GM23338 (cell line): ENCODE data around the gene TSBP1. TPM values are rescaled to one million over a fixed set of nuclear protein-coding genes. Genes with fewer than 3 reads are reported as not detected.

Experiments
- ATAC-seq: fragments of 200-7000 bp; cut with Tn5 transposase; 3 replicates; pipeline ENCODE4 v1.9.1; 2020
- DNase-seq: peaks from one replicate; pipeline ENCODE4 v3.0.0-alpha.2; 2015; ENCODE audit warnings: low spot score
- H2AFZ ChIP-seq: fragments of 200-600 bp; sonication (generic); 2 replicates; pipeline ENCODE4 v1.8.0; 2016; ENCODE audit warnings: antibody characterized with exemption, mild to moderate bottlenecking, moderate library complexity
- H3F3A ChIP-seq: fragments of 200-600 bp; sonication (generic); replicated peaks from 2 replicates; pipeline ENCODE4 v1.8.0; 2017; ENCODE audit warnings: antibody characterized with exemption, mixed run types, low read depth
- H3K27ac ChIP-seq: fragments of 200-600 bp; sonication (generic); 2 replicates; pipeline ENCODE4 v1.6.1; 2016; ENCODE audit warnings: low read depth
- H3K27me3 ChIP-seq: fragments of 200-600 bp; sonication (generic); 2 replicates; pipeline ENCODE4 v1.8.0; 2016; ENCODE audit warnings: mild to moderate bottlenecking, mixed run types, moderate library complexity; ENCODE audit not compliant: insufficient read depth
- H3K36me3 ChIP-seq: fragments of 200-600 bp; sonication (generic); 2 replicates; pipeline ENCODE4 v1.8.0; 2016; ENCODE audit warnings: mild to moderate bottlenecking; ENCODE audit not compliant: insufficient read depth
- H3K4me1 ChIP-seq: fragments of 200-600 bp; sonication (generic); 2 replicates; pipeline ENCODE4 v1.8.0; 2016; ENCODE audit warnings: mild to moderate bottlenecking, moderate library complexity; ENCODE audit not compliant: insufficient read depth
- H3K4me2 ChIP-seq: fragments of 200-600 bp; sonication (generic); 2 replicates; pipeline ENCODE4 v1.7.1; 2017; ENCODE audit warnings: mixed run types
- H3K4me3 ChIP-seq: fragments of 200-600 bp; sonication (generic); 2 replicates; pipeline ENCODE4 v1.6.1; 2016; ENCODE audit warnings: mixed run types
- H3K79me2 ChIP-seq: fragments of 200-600 bp; sonication (generic); replicated peaks from 2 replicates; pipeline ENCODE4 v1.8.0; 2017; ENCODE audit warnings: mild to moderate bottlenecking; ENCODE audit not compliant: insufficient read depth
- H3K9me2 ChIP-seq: fragments of 200-600 bp; sonication (generic); 2 replicates; pipeline ENCODE4 v1.8.0; 2017; ENCODE audit not compliant: insufficient read depth
- H4K20me1 ChIP-seq: fragments of 200-600 bp; sonication (generic); replicated peaks from 2 replicates; pipeline ENCODE4 v1.8.0; 2017; ENCODE audit warnings: mild to moderate bottlenecking; ENCODE audit not compliant: insufficient read depth
- H3K27ac Mint-ChIP-seq: 2 replicates; pipeline ENCODE4 v1.8.0; 2020; ENCODE audit warnings: inconsistent platforms, mild to moderate bottlenecking, moderate library complexity, mixed read lengths
- H3K27me3 Mint-ChIP-seq: 3 replicates; pipeline ENCODE4 v1.8.0; 2022; ENCODE audit warnings: low read depth, mild to moderate bottlenecking, moderate library complexity, mixed read lengths, inconsistent platforms; ENCODE audit not compliant: insufficient read depth, poor library complexity
- H3K36me3 Mint-ChIP-seq: 3 replicates; pipeline ENCODE4 v1.8.0; 2021; ENCODE audit warnings: low read depth, mild to moderate bottlenecking, inconsistent platforms, moderate library complexity, mixed read lengths
- H3K4me1 Mint-ChIP-seq: 3 replicates; pipeline ENCODE4 v1.8.0; 2020; ENCODE audit warnings: mild to moderate bottlenecking, inconsistent platforms, mixed read lengths
- H3K4me3 Mint-ChIP-seq: 3 replicates; pipeline ENCODE4 v1.8.0; 2021; ENCODE audit warnings: moderate library complexity, mild to moderate bottlenecking, inconsistent platforms, mixed read lengths
- H3K9me3 Mint-ChIP-seq: 3 replicates; pipeline ENCODE4 v1.8.0; 2020; ENCODE audit warnings: moderate library complexity, mild to moderate bottlenecking, inconsistent platforms, mixed read lengths
- CREB1 ChIP-seq: fragments of 250-450 bp; sonication (Bioruptor Pico); IDR thresholded peaks from 2 replicates; pipeline ENCODE4 v1.5.0; 2020; ENCODE audit warnings: low read depth, mild to moderate bottlenecking, moderate library complexity
- EZH2 ChIP-seq: fragments of 200-600 bp; sonication (generic); IDR thresholded peaks from one replicate; pipeline ENCODE4 v1.8.0; 2017; ENCODE audit warnings: antibody characterized with exemption, mild to moderate bottlenecking, low read depth; ENCODE audit not compliant: unreplicated experiment
- EZH2phosphoT487 ChIP-seq: fragments of 200-600 bp; sonication (generic); IDR thresholded peaks from one replicate; pipeline ENCODE4 v1.8.1; 2018; ENCODE audit warnings: antibody characterized with exemption; ENCODE audit not compliant: unreplicated experiment
- JUNB ChIP-seq: IDR thresholded peaks from one replicate; pipeline ENCODE4 v1.6.1; 2016; ENCODE audit warnings: antibody characterized with exemption; ENCODE audit not compliant: unreplicated experiment
- NANOG ChIP-seq: IDR thresholded peaks from 2 replicates; pipeline ENCODE4 v1.6.1; 2016; ENCODE audit warnings: antibody characterized with exemption, borderline replicate concordance
- POLR2AphosphoS5 ChIP-seq: IDR thresholded peaks from 2 replicates; pipeline ENCODE4 v1.6.1; 2016; ENCODE audit warnings: antibody characterized with exemption, low read depth
- STAT1 ChIP-seq: IDR thresholded peaks from one replicate; pipeline ENCODE4 v1.6.1; 2016; ENCODE audit warnings: antibody characterized with exemption; ENCODE audit not compliant: unreplicated experiment
- ZNF114 ChIP-seq: fragments of 250-450 bp; sonication (Bioruptor Pico); IDR thresholded peaks from 2 replicates; pipeline ENCODE4 v1.5.0; 2020; ENCODE audit warnings: mild to moderate bottlenecking, moderate library complexity
- ZNF331 ChIP-seq: fragments of 250-450 bp; sonication (Bioruptor Pico); IDR thresholded peaks from 2 replicates; pipeline ENCODE4 v1.5.0; 2020; ENCODE audit warnings: low read depth, mild to moderate bottlenecking, moderate library complexity
- polyA plus RNA-seq: library from polyadenylated mRNA; unstranded; fragments of >200 nt; fragmentation: Nextera tagmentation; extraction: Ambion mirVana; gene quantifications from 2 replicates; pipeline ENCODE4 v1.2.1, GENCODE V29; 2016
- total RNA-seq: library from RNA; depleted of rRNA; stranded (reverse); fragments of >200 nt; shearing (Covaris generic); gene quantifications from 2 replicates; pipeline ENCODE4 v1.2.3, GENCODE V29; 2014
- TF ChIP-seq, protein P1 (sequence below): IDR thresholded peaks from one replicate; pipeline ENCODE4 v1.6.1; 2018; ENCODE audit warnings: antibody characterized with exemption; ENCODE audit not compliant: unreplicated experiment
- TF ChIP-seq, protein P2 (sequence below): fragments of 250-450 bp; sonication (Bioruptor Pico); IDR thresholded peaks from 2 replicates; pipeline ENCODE4 v1.5.0; 2020; ENCODE audit warnings: mild to moderate bottlenecking, moderate library complexity
- TF ChIP-seq, protein P3 (sequence below): IDR thresholded peaks from 2 replicates; pipeline ENCODE4 v1.6.1; 2016; ENCODE audit warnings: antibody characterized with exemption

Gene TSBP1
- total and polyA plus RNA-seq, 2 experiments from 2014 or later, result 0.15 TPM; not detected in 1

DNA sequence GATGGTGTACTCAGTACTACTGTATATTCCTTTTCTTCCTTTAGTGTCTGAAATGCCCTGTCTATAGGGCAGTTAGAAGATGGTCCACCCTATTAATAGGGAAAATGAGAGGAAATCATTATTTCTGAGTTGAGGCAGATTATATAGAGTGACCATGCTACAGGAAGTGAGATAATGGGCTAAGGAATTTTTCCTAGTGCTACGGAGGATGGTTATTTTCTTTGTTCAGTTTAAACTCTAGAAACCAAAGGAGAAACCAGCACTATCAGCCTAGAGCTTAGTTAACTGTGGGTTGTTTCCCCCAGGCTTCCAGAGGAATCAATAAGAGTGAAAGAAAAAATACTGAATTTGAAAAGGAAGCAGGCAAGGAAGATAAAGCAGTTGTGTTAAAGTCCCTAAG, 474 bp downstream of the TSBP1 start:
- Mint-ChIP-seq H3K27me3 (no peaks in the 10 kb centered on the region), H3K9me3 (no peaks in the 10 kb centered on the region), H3K27ac (no peak overlapping the region), H3K36me3 (no peaks in the 10 kb centered on the region), H3K4me1 (no peaks in the 10 kb centered on the region), H3K4me3 (no peak overlapping the region)
- H3F3A ChIP-seq, result no peaks in the 10 kb centered on the region
- no peak overlapping the region for H3K4me2 ChIP-seq
- ATAC-seq, result no peak
- H3K9me2 ChIP-seq, result no peaks in the 10 kb centered on the region
- no peaks in the 10 kb centered on the region for H3K36me3 ChIP-seq
- H3K79me2 ChIP-seq, result no peaks in the 10 kb centered on the region
- TF ChIP-seq EZH2 (no peak), ZNF114 (CRISPR knock-in tag) (no peak), ZNF331 (CRISPR knock-in tag) (no peak), POLR2AphosphoS5 (no peak), CREB1 (CRISPR knock-in tag) (no peak), JUNB (no peak), EZH2phosphoT487 (no peak), NANOG (no peak), STAT1 (no peak)
- TF ChIP-seq, protein P1, sequence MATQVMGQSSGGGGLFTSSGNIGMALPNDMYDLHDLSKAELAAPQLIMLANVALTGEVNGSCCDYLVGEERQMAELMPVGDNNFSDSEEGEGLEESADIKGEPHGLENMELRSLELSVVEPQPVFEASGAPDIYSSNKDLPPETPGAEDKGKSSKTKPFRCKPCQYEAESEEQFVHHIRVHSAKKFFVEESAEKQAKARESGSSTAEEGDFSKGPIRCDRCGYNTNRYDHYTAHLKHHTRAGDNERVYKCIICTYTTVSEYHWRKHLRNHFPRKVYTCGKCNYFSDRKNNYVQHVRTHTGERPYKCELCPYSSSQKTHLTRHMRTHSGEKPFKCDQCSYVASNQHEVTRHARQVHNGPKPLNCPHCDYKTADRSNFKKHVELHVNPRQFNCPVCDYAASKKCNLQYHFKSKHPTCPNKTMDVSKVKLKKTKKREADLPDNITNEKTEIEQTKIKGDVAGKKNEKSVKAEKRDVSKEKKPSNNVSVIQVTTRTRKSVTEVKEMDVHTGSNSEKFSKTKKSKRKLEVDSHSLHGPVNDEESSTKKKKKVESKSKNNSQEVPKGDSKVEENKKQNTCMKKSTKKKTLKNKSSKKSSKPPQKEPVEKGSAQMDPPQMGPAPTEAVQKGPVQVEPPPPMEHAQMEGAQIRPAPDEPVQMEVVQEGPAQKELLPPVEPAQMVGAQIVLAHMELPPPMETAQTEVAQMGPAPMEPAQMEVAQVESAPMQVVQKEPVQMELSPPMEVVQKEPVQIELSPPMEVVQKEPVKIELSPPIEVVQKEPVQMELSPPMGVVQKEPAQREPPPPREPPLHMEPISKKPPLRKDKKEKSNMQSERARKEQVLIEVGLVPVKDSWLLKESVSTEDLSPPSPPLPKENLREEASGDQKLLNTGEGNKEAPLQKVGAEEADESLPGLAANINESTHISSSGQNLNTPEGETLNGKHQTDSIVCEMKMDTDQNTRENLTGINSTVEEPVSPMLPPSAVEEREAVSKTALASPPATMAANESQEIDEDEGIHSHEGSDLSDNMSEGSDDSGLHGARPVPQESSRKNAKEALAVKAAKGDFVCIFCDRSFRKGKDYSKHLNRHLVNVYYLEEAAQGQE, result no peak
- TF ChIP-seq, protein P2, sequence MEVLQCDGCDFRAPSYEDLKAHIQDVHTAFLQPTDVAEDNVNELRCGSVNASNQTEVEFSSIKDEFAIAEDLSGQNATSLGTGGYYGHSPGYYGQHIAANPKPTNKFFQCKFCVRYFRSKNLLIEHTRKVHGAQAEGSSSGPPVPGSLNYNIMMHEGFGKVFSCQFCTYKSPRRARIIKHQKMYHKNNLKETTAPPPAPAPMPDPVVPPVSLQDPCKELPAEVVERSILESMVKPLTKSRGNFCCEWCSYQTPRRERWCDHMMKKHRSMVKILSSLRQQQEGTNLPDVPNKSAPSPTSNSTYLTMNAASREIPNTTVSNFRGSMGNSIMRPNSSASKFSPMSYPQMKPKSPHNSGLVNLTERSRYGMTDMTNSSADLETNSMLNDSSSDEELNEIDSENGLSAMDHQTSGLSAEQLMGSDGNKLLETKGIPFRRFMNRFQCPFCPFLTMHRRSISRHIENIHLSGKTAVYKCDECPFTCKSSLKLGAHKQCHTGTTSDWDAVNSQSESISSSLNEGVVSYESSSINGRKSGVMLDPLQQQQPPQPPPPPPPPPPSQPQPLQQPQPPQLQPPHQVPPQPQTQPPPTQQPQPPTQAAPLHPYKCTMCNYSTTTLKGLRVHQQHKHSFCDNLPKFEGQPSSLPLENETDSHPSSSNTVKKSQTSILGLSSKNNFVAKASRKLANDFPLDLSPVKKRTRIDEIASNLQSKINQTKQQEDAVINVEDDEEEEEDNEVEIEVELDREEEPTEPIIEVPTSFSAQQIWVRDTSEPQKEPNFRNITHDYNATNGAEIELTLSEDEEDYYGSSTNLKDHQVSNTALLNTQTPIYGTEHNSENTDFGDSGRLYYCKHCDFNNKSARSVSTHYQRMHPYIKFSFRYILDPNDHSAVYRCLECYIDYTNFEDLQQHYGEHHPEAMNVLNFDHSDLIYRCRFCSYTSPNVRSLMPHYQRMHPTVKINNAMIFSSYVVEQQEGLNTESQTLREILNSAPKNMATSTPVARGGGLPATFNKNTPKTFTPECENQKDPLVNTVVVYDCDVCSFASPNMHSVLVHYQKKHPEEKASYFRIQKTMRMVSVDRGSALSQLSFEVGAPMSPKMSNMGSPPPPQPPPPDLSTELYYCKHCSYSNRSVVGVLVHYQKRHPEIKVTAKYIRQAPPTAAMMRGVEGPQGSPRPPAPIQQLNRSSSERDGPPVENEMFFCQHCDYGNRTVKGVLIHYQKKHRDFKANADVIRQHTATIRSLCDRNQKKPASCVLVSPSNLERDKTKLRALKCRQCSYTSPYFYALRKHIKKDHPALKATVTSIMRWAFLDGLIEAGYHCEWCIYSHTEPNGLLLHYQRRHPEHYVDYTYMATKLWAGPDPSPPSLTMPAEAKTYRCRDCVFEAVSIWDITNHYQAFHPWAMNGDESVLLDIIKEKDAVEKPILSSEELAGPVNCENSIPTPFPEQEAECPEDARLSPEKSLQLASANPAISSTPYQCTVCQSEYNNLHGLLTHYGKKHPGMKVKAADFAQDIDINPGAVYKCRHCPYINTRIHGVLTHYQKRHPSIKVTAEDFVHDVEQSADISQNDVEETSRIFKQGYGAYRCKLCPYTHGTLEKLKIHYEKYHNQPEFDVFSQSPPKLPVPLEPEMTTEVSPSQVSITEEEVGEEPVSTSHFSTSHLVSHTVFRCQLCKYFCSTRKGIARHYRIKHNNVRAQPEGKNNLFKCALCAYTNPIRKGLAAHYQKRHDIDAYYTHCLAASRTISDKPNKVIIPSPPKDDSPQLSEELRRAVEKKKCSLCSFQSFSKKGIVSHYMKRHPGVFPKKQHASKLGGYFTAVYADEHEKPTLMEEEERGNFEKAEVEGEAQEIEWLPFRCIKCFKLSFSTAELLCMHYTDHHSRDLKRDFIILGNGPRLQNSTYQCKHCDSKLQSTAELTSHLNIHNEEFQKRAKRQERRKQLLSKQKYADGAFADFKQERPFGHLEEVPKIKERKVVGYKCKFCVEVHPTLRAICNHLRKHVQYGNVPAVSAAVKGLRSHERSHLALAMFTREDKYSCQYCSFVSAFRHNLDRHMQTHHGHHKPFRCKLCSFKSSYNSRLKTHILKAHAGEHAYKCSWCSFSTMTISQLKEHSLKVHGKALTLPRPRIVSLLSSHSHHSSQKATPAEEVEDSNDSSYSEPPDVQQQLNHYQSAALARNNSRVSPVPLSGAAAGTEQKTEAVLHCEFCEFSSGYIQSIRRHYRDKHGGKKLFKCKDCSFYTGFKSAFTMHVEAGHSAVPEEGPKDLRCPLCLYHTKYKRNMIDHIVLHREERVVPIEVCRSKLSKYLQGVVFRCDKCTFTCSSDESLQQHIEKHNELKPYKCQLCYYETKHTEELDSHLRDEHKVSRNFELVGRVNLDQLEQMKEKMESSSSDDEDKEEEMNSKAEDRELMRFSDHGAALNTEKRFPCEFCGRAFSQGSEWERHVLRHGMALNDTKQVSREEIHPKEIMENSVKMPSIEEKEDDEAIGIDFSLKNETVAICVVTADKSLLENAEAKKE (CRISPR knock-in tag), result no peak
- TF ChIP-seq, protein P3, sequence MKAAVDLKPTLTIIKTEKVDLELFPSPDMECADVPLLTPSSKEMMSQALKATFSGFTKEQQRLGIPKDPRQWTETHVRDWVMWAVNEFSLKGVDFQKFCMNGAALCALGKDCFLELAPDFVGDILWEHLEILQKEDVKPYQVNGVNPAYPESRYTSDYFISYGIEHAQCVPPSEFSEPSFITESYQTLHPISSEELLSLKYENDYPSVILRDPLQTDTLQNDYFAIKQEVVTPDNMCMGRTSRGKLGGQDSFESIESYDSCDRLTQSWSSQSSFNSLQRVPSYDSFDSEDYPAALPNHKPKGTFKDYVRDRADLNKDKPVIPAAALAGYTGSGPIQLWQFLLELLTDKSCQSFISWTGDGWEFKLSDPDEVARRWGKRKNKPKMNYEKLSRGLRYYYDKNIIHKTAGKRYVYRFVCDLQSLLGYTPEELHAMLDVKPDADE, result no peak
- H3K4me3 ChIP-seq, result no peak overlapping the region
- DNase-seq, result no peak
- H3K27ac ChIP-seq, result no peak overlapping the region
- H3K27me3 ChIP-seq, result no peaks in the 10 kb centered on the region
- H2AFZ ChIP-seq, result 0 out of 2 replicates have a peak overlapping the region, but pooled peaks have one; percentile 0
- H3K4me1 ChIP-seq, result no peaks in the 10 kb centered on the region
- no peaks in the 10 kb centered on the region for H4K20me1 ChIP-seq
